HG02798 (cell line): ENCODE results near the gene SLC34A2.
"Not testable (repeated sequence)": the region's sequence is repeated elsewhere in the genome, so short reads cannot be mapped to it uniquely, and the experiment has no call there.

Experiments
- ATAC-seq: cut with Tn5 transposase; IDR thresholded peaks from one replicate; pipeline ENCODE4 v1.9.1; 2021; ENCODE audit warnings: mild to moderate bottlenecking; ENCODE audit not compliant: unreplicated experiment, poor library complexity

SLC34A2 gene

DNA sequence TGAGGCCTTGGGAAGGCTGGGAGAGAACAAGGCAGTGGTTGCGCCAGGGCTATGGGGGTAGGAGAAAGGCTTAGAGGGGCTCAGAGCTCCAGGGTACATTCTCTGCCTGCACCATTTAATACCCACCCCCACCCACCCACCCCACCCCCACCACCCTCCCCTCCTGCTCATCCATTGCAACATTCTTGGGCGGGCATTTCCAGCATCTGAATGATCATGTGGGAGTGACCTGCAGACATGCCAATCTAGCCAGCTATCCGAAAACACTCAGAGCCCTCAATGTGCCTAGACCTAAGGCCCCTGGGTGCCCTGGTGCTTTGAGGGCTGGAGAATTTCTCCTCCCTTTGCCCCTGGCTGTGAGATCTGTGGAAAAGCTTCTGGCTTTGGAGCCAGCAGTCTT is 3.1 kb downstream of the SLC34A2 start:
- ATAC-seq, result no peak

GRCh38 chr4:25661441-25661840 is 5.8 kb downstream of the SLC34A2 start:
- ATAC-seq, result not testable (repeated sequence)

DNA sequence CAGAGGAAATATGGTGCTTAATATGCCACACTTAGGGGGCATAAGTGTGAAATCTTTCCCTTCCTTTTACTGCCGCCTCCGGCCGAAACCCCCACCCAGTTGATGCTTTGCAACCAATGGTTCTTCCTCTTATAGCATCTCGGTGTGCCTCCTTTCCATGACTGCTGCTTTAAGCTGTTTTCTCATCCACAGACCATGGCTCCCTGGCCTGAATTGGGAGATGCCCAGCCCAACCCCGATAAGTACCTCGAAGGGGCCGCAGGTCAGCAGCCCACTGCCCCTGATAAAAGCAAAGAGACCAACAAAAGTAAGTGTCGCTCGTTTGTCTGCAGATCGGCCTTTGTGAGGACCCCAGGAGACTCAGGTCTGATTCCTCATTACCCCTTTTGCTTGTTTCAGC is 6.7 kb downstream of the SLC34A2 start:
- no peak for ATAC-seq

DNA sequence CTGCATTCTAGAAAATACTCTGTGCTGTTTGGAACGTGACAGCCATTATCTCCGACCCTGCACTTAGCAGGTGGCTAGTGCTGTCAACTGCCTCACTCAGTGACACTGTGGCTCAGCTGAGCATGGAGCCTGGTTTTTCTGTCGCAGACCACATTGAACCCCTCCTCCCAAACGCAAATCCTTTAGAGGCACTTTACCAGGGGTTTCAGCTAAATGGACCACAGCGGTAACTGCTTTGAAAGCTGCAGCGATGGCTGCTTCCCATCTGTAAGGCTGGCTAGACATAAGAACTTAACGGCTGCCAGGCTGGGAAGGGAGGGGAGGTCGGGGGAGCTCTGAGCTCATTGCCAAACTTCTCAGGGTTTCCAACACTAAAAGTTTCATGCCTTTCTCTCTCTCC is 8.1 kb downstream of the SLC34A2 start:
- ATAC-seq, result no peak

- ATAC-seq, result no peak
These were observed 10.5 kb downstream of the SLC34A2 start for GRCh38 chr4:25666031-25666630.

- ATAC-seq, result no peak
These were observed 12.4 kb downstream of the SLC34A2 start for GRCh38 chr4:25667931-25668557.

DNA sequence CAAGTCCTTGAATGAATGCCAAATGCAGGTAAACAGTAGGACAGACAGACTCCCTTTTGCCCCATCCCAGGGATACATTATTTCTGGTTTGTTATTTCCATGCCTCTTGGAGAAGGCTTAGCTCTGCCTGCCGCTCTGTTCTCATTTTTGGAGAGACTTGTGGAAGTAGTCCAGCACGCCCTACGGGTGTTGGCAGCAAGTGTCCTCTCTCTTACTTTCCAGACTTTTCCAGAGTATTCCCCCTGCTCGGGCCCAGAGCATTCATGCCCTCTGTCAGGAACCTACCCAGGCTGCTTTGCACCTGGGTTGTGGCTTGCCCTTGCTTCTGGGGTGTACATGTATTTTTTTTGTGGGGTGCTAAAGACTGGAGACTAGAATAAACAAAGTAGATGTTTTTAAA is 15.3 kb downstream of the SLC34A2 start:
- ATAC-seq, result no peak

- ATAC-seq, result no peak
These were observed 17.1 kb downstream of the SLC34A2 start for GRCh38 chr4:25672756-25673155.

DNA sequence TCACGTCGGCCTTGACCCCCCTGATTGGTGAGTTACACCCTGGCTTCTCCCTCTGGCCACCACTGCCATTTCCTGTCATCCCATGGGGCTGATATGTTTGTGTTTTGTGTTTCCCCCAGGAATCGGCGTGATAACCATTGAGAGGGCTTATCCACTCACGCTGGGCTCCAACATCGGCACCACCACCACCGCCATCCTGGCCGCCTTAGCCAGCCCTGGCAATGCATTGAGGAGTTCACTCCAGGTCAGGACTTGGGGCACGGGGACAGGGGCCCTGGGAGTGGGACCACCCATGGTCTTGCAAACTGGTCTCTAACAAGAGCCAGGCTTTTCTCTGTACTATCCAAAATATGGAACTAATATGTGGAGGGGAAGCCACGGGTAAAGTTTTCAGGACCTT is 18.7 kb downstream of the SLC34A2 start:
- no peak for ATAC-seq

DNA sequence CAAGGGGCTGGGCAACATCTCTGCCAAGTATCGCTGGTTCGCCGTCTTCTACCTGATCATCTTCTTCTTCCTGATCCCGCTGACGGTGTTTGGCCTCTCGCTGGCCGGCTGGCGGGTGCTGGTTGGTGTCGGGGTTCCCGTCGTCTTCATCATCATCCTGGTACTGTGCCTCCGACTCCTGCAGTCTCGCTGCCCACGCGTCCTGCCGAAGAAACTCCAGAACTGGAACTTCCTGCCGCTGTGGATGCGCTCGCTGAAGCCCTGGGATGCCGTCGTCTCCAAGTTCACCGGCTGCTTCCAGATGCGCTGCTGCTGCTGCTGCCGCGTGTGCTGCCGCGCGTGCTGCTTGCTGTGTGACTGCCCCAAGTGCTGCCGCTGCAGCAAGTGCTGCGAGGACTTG is 20.6 kb downstream of the SLC34A2 start:
- ATAC-seq, result no peak

GRCh38 chr4:25677157-25677556 is 21.5 kb downstream of the SLC34A2 start:
- no peak for ATAC-seq

- ATAC-seq, result no peak
These were observed 22.3 kb downstream of the SLC34A2 start for GRCh38 chr4:25677943-25678342.

DNA sequence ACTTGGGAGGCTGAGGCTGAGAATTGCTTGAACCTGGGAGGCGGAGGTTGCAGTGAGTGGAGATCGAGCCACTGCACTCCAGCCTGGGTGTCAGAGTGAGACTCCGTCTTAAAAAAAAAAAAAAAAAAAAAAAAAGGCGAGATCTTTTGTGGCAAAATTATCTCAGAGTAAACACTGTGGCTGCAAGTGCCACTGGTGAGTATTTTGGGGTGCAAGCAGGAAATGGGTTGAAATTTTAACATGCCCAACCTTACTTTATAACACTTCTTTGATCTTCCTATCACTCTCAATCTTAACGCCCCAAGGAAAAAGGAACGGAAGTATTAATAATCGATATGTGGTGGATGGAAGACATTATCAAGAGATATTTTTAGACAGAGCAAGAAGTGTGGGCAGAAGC is 32.1 kb downstream of the SLC34A2 start:
- ATAC-seq, result no peak

GRCh38 chr4:25694466-25694865 is 38.8 kb downstream of the SLC34A2 start:
- ATAC-seq, result no peak

- ATAC-seq, result no peak
These were observed 40.8 kb downstream of the SLC34A2 start for GRCh38 chr4:25696409-25696808.

GRCh38 chr4:25697516-25697915 is 41.9 kb downstream of the SLC34A2 start:
- ATAC-seq, result no peak

DNA sequence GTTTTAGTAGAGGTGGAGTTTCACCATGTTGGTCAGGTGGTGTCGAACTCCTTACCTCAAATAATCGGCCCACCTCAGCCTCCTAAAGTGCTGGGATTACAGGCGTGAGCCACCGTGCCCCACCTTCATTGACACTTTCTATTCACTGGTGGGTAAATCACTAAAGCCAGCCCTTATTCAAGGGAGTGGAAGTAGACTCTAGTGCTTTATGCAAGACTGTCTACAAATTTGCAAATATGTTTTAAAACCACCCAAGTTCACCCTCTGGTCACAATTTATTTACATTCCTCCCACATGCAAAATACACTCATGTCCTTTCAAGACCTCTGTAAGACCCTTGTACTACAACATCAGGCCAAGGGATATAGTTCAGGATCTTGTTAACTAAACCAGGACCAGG is 45.0 kb downstream of the SLC34A2 start:
- no peak for ATAC-seq

- ATAC-seq, result no peak
These were observed 47.2 kb downstream of the SLC34A2 start for GRCh38 chr4:25702848-25703247.

- ATAC-seq, result no peak
These were observed 48.2 kb downstream of the SLC34A2 start for GRCh38 chr4:25703731-25704388.

- ATAC-seq, result no peak
These were observed 48.9 kb downstream of the SLC34A2 start for GRCh38 chr4:25704516-25704915.

DNA sequence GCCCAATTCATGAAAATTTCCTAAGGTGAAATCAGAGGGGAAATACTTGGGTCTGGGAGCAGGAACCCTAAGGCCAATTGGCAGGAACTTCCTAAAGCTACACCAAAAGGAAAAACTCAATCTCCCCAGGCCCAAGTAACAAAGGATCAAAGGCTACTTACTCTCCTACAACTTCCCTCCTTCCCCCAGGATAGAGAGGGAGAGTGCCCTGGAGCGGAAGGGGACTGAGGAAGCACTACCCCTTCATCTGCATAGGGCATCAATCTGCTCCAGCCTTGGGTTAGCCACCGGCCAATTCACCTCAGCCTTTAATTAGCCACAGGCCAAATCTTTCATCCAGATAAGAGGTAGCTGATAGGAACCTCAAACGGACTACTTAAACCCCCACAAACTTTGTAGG is 55.0 kb downstream of the SLC34A2 start:
- ATAC-seq, result no peak

DNA sequence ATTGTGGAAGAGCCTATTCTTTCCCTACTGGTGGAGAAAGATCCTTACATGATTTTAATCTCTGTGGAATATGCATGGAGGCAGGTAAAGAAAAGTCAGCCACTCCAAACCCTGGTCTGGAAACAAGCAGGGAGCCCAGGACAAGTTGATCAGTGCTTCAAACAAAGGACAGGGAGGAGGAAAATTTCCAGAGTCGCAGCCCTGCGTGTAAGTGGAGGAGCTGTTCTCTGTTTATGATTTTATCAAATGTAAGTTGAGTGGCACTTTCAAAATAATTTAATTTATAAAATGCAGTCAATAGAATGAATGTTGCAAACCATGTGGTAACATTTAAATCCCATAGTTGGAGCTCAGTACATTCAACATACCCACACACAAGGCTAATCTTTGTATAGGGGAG is 57.0 kb downstream of the SLC34A2 start:
- no peak for ATAC-seq
